ENCODE data around the gene JAKMIP2.

DNA sequence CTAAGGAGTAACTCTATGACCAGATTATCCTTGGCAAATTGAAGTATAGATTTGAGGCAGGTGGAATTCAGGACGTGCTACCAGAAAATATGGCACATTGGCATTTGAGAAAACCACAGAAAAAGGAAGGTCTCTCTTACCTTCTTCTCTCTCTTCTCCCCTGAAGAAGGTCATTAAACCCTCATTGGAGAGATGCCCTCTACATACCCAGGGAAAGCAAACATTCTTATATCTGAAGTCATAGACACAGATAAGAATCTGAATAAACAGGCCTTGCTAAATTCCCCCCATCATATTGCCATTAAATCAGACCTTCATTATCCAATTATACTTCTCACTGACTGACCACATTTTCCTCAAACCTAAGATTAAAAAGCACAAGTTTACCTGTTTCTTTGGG is 31.2 kb upstream of the JAKMIP2 start:
- TF ChIP-seq CHD2 (IDR thresholded peaks at IDR 0.05; ENCODE audit: low read length, partially characterized antibody) (no peak), EP300 (IDR thresholded peaks at IDR 0.05; ENCODE audit: borderline replicate concordance in 1 of 2, low read depth in 1 of 2, low read length in 1 of 2) (no peak), RAD21 (IDR thresholded peaks at IDR 0.05; ENCODE audit: low read length) (no peak), FOSL2 (IDR thresholded peaks at IDR 0.05; ENCODE audit: borderline replicate concordance, low read depth) (no peak), TCF12 (IDR thresholded peaks at IDR 0.05) (no peak), YY1 (IDR thresholded peaks at IDR 0.05; ENCODE audit: low read depth) (no peak), SIN3A (IDR thresholded peaks at IDR 0.05; ENCODE audit: borderline replicate concordance, low read depth, low read length) (no peak), FOXM1 (IDR thresholded peaks at IDR 0.05; ENCODE audit: low read depth) (no peak)
- TF ChIP-seq, protein P1, sequence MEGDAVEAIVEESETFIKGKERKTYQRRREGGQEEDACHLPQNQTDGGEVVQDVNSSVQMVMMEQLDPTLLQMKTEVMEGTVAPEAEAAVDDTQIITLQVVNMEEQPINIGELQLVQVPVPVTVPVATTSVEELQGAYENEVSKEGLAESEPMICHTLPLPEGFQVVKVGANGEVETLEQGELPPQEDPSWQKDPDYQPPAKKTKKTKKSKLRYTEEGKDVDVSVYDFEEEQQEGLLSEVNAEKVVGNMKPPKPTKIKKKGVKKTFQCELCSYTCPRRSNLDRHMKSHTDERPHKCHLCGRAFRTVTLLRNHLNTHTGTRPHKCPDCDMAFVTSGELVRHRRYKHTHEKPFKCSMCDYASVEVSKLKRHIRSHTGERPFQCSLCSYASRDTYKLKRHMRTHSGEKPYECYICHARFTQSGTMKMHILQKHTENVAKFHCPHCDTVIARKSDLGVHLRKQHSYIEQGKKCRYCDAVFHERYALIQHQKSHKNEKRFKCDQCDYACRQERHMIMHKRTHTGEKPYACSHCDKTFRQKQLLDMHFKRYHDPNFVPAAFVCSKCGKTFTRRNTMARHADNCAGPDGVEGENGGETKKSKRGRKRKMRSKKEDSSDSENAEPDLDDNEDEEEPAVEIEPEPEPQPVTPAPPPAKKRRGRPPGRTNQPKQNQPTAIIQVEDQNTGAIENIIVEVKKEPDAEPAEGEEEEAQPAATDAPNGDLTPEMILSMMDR (IDR thresholded peaks at IDR 0.05): no peak
- TF ChIP-seq, protein P2, sequence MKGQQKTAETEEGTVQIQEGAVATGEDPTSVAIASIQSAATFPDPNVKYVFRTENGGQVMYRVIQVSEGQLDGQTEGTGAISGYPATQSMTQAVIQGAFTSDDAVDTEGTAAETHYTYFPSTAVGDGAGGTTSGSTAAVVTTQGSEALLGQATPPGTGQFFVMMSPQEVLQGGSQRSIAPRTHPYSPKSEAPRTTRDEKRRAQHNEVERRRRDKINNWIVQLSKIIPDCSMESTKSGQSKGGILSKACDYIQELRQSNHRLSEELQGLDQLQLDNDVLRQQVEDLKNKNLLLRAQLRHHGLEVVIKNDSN (IDR thresholded peaks at IDR 0.05; ENCODE audit: borderline replicate concordance, low read depth): no peak
